ENCODE results near the gene INAFM2. TPM values are rescaled to one million over a fixed set of nuclear protein-coding genes. Genes with fewer than 3 reads are reported as not detected.

INAFM2 gene
- total and polyA plus RNA-seq, 9 of the 15 experiments (the other 6 are each of a cell fraction or from before 2014, with no cell fraction given) = 11.8 to 43.1 (median 27.2) TPM

DNA sequence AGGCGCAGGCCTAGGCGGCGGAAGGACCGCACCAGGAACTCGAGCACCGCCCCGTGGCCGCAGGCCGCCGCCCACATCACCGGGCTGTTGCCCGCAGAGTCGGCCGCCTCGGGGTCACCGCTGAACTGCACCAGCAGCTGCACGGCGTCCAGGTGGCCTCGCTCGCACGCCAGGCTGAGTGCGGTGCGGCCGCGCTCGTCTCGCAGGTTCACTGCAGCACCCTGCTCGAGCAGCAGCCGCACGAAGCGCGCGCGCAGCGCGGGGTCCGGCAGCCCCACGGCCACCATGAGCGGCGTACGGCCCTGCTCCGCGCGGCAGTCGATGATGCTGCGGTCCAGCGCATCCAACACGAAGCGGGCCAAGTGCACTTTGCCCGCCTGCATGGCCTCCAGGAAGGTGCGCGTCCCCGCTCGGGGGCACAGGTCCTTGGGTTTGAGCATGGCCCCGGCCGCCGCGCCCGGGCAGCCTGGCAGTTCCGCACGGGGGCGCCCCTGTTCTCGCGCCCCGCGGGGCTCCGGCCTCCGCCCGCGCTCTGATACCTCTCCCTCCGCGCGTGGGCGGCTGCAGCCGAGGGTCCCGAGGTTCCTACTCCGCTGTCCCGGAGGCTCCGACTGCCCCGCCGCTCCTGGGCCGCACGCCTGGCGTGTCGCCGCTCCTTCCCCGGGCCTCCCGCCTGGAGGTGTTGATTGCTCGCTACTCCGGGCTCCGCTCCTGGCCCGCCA, 41.2 kb upstream of the INAFM2 start (continued):
- no peak for TF ChIP-seq NFATC3 (IDR thresholded peaks at IDR 0.05)
- TF ChIP-seq, protein P1, sequence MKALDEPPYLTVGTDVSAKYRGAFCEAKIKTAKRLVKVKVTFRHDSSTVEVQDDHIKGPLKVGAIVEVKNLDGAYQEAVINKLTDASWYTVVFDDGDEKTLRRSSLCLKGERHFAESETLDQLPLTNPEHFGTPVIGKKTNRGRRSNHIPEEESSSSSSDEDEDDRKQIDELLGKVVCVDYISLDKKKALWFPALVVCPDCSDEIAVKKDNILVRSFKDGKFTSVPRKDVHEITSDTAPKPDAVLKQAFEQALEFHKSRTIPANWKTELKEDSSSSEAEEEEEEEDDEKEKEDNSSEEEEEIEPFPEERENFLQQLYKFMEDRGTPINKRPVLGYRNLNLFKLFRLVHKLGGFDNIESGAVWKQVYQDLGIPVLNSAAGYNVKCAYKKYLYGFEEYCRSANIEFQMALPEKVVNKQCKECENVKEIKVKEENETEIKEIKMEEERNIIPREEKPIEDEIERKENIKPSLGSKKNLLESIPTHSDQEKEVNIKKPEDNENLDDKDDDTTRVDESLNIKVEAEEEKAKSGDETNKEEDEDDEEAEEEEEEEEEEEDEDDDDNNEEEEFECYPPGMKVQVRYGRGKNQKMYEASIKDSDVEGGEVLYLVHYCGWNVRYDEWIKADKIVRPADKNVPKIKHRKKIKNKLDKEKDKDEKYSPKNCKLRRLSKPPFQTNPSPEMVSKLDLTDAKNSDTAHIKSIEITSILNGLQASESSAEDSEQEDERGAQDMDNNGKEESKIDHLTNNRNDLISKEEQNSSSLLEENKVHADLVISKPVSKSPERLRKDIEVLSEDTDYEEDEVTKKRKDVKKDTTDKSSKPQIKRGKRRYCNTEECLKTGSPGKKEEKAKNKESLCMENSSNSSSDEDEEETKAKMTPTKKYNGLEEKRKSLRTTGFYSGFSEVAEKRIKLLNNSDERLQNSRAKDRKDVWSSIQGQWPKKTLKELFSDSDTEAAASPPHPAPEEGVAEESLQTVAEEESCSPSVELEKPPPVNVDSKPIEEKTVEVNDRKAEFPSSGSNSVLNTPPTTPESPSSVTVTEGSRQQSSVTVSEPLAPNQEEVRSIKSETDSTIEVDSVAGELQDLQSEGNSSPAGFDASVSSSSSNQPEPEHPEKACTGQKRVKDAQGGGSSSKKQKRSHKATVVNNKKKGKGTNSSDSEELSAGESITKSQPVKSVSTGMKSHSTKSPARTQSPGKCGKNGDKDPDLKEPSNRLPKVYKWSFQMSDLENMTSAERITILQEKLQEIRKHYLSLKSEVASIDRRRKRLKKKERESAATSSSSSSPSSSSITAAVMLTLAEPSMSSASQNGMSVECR (CRISPR knock-in tag; IDR thresholded peaks at IDR 0.05) = peak; percentile 86
- no peak for TF ChIP-seq HLTF (IDR thresholded peaks at IDR 0.05)
- no peak for TF ChIP-seq KDM1A (IDR thresholded peaks at IDR 0.05)
- TF ChIP-seq, protein P2, sequence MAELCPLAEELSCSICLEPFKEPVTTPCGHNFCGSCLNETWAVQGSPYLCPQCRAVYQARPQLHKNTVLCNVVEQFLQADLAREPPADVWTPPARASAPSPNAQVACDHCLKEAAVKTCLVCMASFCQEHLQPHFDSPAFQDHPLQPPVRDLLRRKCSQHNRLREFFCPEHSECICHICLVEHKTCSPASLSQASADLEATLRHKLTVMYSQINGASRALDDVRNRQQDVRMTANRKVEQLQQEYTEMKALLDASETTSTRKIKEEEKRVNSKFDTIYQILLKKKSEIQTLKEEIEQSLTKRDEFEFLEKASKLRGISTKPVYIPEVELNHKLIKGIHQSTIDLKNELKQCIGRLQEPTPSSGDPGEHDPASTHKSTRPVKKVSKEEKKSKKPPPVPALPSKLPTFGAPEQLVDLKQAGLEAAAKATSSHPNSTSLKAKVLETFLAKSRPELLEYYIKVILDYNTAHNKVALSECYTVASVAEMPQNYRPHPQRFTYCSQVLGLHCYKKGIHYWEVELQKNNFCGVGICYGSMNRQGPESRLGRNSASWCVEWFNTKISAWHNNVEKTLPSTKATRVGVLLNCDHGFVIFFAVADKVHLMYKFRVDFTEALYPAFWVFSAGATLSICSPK (IDR thresholded peaks at IDR 0.05; ENCODE audit: borderline replicate concordance) = no peak
- no peak for TF ChIP-seq ZNF695 (CRISPR knock-in tag; IDR thresholded peaks at IDR 0.05)
- no peak for TF ChIP-seq LEF1 (IDR thresholded peaks at IDR 0.05)
- TF ChIP-seq, protein P3, sequence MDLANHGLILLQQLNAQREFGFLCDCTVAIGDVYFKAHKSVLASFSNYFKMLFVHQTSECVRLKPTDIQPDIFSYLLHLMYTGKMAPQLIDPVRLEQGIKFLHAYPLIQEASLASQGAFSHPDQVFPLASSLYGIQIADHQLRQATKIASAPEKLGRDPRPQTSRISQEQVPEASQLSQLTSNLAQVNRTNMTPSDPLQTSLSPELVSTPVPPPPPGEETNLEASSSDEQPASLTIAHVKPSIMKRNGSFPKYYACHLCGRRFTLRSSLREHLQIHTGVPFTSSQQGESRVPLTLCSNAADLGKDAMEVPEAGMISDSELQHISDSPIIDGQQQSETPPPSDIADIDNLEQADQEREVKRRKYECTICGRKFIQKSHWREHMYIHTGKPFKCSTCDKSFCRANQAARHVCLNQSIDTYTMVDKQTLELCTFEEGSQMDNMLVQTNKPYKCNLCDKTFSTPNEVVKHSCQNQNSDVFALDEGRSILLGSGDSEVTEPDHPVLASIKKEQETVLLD (IDR thresholded peaks at IDR 0.05) = no peak
- TF ChIP-seq PCBP1 (IDR thresholded peaks at IDR 0.05; ENCODE audit: low read depth, low read length, poor library complexity, severe bottlenecking) = no peak
- no peak for TF ChIP-seq BHLHE40 (IDR thresholded peaks at IDR 0.05; ENCODE audit: low read length)
- peak; percentile 16; the same call in 1 of the 2 replicates for TF ChIP-seq HDAC2 (IDR thresholded peaks at IDR 0.05)
- TF ChIP-seq EP400 (IDR thresholded peaks at IDR 0.05) = no peak
- no peak for TF ChIP-seq RHOXF2B (CRISPR knock-in tag; conservative IDR thresholded peaks at IDR 0.05)
- no peak for TF ChIP-seq SLC30A9 (CRISPR knock-in tag; IDR thresholded peaks at IDR 0.05)
- TF ChIP-seq, protein P4, sequence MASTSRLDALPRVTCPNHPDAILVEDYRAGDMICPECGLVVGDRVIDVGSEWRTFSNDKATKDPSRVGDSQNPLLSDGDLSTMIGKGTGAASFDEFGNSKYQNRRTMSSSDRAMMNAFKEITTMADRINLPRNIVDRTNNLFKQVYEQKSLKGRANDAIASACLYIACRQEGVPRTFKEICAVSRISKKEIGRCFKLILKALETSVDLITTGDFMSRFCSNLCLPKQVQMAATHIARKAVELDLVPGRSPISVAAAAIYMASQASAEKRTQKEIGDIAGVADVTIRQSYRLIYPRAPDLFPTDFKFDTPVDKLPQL (IDR thresholded peaks at IDR 0.05; ENCODE audit: extremely low read depth, insufficient read length) = no peak
- no peak for TF ChIP-seq RCOR1 (IDR thresholded peaks at IDR 0.05; ENCODE audit: borderline replicate concordance in 1 of 2, low read depth in 2 of 2, low read length in 2 of 2)
- no peak for TF ChIP-seq SAP30 (IDR thresholded peaks at IDR 0.05; ENCODE audit: borderline replicate concordance, insufficient read depth, low read depth, low read length, poor library complexity, severe bottlenecking)

All from K562 (cell line).